HepG2 (cell line): ENCODE results near the gene CBLN3. TPM values are rescaled to one million over a fixed set of nuclear protein-coding genes. Genes with fewer than 3 reads are reported as not detected.

Experiments
- CC2D1A ChIP-seq: sonication (generic); formaldehyde crosslinking; IDR thresholded peaks from 2 replicates; pipeline ENCODE4 v1.8.1; 2023; ENCODE audit warnings: mild to moderate bottlenecking, missing genetic modification reagents
- FOSL2 ChIP-seq: sonication (generic); formaldehyde crosslinking; IDR thresholded peaks from 2 replicates; pipeline ENCODE4 v1.4.0; 2020; ENCODE audit warnings: missing genetic modification reagents
- FOXK2 ChIP-seq: fragments of 450-650 bp; IDR thresholded peaks from 2 replicates; pipeline ENCODE4 v1.6.1; 2016
- FOXO1 ChIP-seq: sonication (generic); formaldehyde crosslinking; IDR thresholded peaks from 2 replicates; pipeline ENCODE4 v1.4.0; 2020; ENCODE audit warnings: missing genetic modification reagents
- GPN1 ChIP-seq: sonication (generic); formaldehyde crosslinking; IDR thresholded peaks from 2 replicates; pipeline ENCODE4 v1.5.1; 2020; ENCODE audit warnings: missing genetic modification reagents, borderline replicate concordance
- GTF3A ChIP-seq: sonication (generic); formaldehyde crosslinking; conservative IDR thresholded peaks from 2 replicates; pipeline ENCODE4 v1.4.0; 2020; ENCODE audit warnings: mild to moderate bottlenecking, missing genetic modification reagents
- KDM3A ChIP-seq: IDR thresholded peaks from 2 replicates; pipeline ENCODE4 v1.6.1; 2018; ENCODE audit warnings: low read depth, missing compliant biosample characterization
- LCORL ChIP-seq, 2 experiments: fragments of 450-650 bp in 1 of 2; sonication (generic) in 1 of 2; formaldehyde crosslinking in 1 of 2; IDR thresholded peaks; 2 replicates each; pipeline versions ENCODE4 v1.5.0 to v1.6.1; 2017 to 2020; ENCODE audit warnings: antibody characterized with exemption in 1 of 2, missing genetic modification reagents in 1 of 2
- NFE2L2 ChIP-seq: fragments of 150-350 bp; IDR thresholded peaks from 2 replicates; pipeline ENCODE4 v1.6.1; 2014; ENCODE audit warnings: low read length
- RAD51 ChIP-seq: fragments of 450-650 bp; IDR thresholded peaks from 2 replicates; pipeline ENCODE4 v1.6.1; 2016; ENCODE audit warnings: borderline replicate concordance
- TAF1 ChIP-seq: sonication (generic); formaldehyde crosslinking; IDR thresholded peaks from 2 replicates; pipeline ENCODE4 v1.4.0; 2020; ENCODE audit warnings: missing genetic modification reagents
- TCF12 ChIP-seq, 2 experiments: fragments of 450-650 bp in 1 of 2; sonication (generic) in 1 of 2; formaldehyde crosslinking in 1 of 2; IDR thresholded peaks; 2 replicates each; pipeline versions ENCODE4 v1.6.1 to v1.8.0; 2017 to 2022; ENCODE audit warnings: antibody characterized with exemption in 1 of 2, mild to moderate bottlenecking in 1 of 2, missing genetic modification reagents in 1 of 2, moderate library complexity in 1 of 2
- TMF1 ChIP-seq: sonication (generic); formaldehyde crosslinking; IDR thresholded peaks from 2 replicates; pipeline ENCODE4 v1.8.1; 2022; ENCODE audit warnings: low read depth, missing genetic modification reagents
- U2AF1 ChIP-seq: fragments of 200-400 bp; formaldehyde crosslinking; optimal IDR thresholded peaks from 2 replicates; pipeline ENCODE3; 2017; ENCODE audit warnings: mild to moderate bottlenecking, low read depth, low read length
- ZBTB44 ChIP-seq: sonication (generic); formaldehyde crosslinking; IDR thresholded peaks from 2 replicates; pipeline ENCODE4 v1.4.0; 2020; ENCODE audit warnings: missing genetic modification reagents
- ZNF124 ChIP-seq: sonication (generic); formaldehyde crosslinking; IDR thresholded peaks from 2 replicates; pipeline ENCODE4 v1.4.0; 2020; ENCODE audit warnings: missing genetic modification reagents
- ZNF251 ChIP-seq: sonication (generic); formaldehyde crosslinking; IDR thresholded peaks from 2 replicates; pipeline ENCODE4 v1.9.0; 2021; ENCODE audit warnings: mild to moderate bottlenecking, missing genetic modification reagents
- ZNF264 ChIP-seq: sonication (generic); formaldehyde crosslinking; IDR thresholded peaks from 2 replicates; pipeline ENCODE4 v1.4.0; 2020; ENCODE audit warnings: missing genetic modification reagents
- ZNF354B ChIP-seq: sonication (generic); formaldehyde crosslinking; IDR thresholded peaks from 2 replicates; pipeline ENCODE4 v1.8.0; 2022; ENCODE audit warnings: mild to moderate bottlenecking, missing genetic modification reagents
- ZNF598 ChIP-seq: sonication (generic); formaldehyde crosslinking; IDR thresholded peaks from 2 replicates; pipeline ENCODE4 v1.5.1; 2020; ENCODE audit warnings: mild to moderate bottlenecking, missing genetic modification reagents, borderline replicate concordance
- ZNF674 ChIP-seq: sonication (generic); formaldehyde crosslinking; IDR thresholded peaks from 2 replicates; pipeline ENCODE4 v1.5.0; 2020; ENCODE audit warnings: low read depth, mild to moderate bottlenecking, missing genetic modification reagents
- ZNF777 ChIP-seq: sonication (generic); formaldehyde crosslinking; IDR thresholded peaks from 2 replicates; pipeline ENCODE4 v1.4.0; 2020; ENCODE audit warnings: missing genetic modification reagents
- polyA plus RNA-seq, 8 experiments: library from polyadenylated mRNA; depleted of rRNA in 3 of 8; stranded (reverse) in 7 of 8; unstranded in 1 of 8; fragments of >200 nt; fragmentation: Illumina TruSeq in 4 of 8; extraction: Trizol in 4 of 8; gene quantifications; 2 replicates each; pipeline versions ENCODE4 v1.2.1 to v1.2.3, GENCODE V29; 2011 to 2016; ENCODE audit warnings: low read depth in 4 of 8, missing spikeins in 1 of 8, mixed read lengths in 1 of 8; ENCODE audit not compliant: insufficient read depth in 1 of 8
- total RNA-seq, 5 experiments: library from RNA; depleted of rRNA; stranded (reverse); fragments of >200 nt; fragmentation: Illumina TruSeq; extraction: Trizol; gene quantifications; 2 replicates each; pipeline ENCODE4 v1.2.3, GENCODE V29; 2016; ENCODE audit warnings: low read depth in 1 of 5
- TF ChIP-seq, protein P1 (sequence below): IDR thresholded peaks from 2 replicates; pipeline ENCODE4 v1.6.1; 2016; ENCODE audit warnings: missing compliant biosample characterization, missing genetic modification reagents, borderline replicate concordance
- TF ChIP-seq, protein P2 (sequence below): sonication (generic); formaldehyde crosslinking; IDR thresholded peaks from 2 replicates; pipeline ENCODE4 v1.5.1; 2020; ENCODE audit warnings: mild to moderate bottlenecking, missing genetic modification reagents
- TF ChIP-seq, protein P3 (sequence below): sonication (generic); formaldehyde crosslinking; conservative IDR thresholded peaks from 2 replicates; pipeline ENCODE4 v1.4.0; 2020; ENCODE audit warnings: missing genetic modification reagents

The CBLN3 gene
- total and polyA plus RNA-seq, 2 of the 13 experiments (the other 11 are each of a cell fraction or from before 2014, with no cell fraction given) = 0.66 to 0.98 TPM

DNA sequence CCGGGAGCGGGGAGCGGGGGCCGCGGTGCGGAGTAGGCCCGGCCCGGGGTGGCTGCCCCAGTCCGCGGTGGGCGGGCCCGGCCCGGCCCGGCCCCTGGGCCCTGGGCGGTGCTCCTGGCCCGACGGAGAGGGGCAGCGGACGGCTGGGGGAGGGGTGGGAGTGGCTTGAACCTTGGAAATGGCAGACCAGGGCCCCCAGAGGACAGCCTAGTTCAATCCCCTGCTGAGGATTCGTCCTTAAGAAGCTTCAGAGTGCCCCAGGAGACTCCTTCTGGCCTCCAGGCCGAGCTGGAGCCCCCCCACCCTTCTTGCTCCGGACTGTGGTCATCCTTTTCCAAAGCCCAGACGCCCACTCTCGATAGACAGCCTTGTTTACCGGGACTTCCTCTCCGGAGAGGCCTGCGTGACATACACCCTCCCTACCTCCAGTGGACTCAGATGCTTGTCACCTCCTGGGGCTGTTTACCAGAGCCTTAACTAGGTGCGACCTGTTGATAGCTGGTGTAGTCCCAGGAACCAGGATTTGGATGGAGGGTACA lies 744 bp upstream of the CBLN3 start (continued):
- TF ChIP-seq ZNF264 (CRISPR knock-in tag) (0 out of 2 replicates have a peak, but pooled peaks have one; percentile 7), KDM3A (CRISPR knock-in tag) (no peak; the same call in 1 of the 2 replicates), U2AF1 (peak; percentile 23), ZNF598 (no peak), FOSL2 (CRISPR knock-in tag) (peak; percentile 44; the same call in 1 of the 2 replicates), CC2D1A (CRISPR knock-in tag) (peak; percentile 76; the same call in 1 of the 2 replicates), ZNF674 (CRISPR knock-in tag) (no peak), GPN1 (CRISPR knock-in tag) (peak; percentile 14; the same call in 1 of the 2 replicates), FOXK2 (peak; percentile 50; the same call in 1 of the 2 replicates), GTF3A (no peak), TCF12 (IDR thresholded peaks at IDR 0.05) (no peak), TCF12 (CRISPR knock-in tag; IDR thresholded peaks at IDR 0.05) (0 out of 2 replicates have a peak, but pooled peaks have one; percentile 19), FOXO1 (CRISPR knock-in tag) (peak; percentile 68; the same call in 1 of the 2 replicates), ZNF251 (CRISPR knock-in tag) (peak; percentile 13; the same call in 1 of the 2 replicates), TMF1 (peak; percentile 84; the same call in 1 of the 2 replicates), NFE2L2 (no peak), RAD51 (no peak), TAF1 (CRISPR knock-in tag) (no peak), ZBTB44 (CRISPR knock-in tag) (no peak), ZNF777 (CRISPR knock-in tag) (peak; percentile 94), ZNF354B (peak; percentile 73; the same call in 1 of the 2 replicates), ZNF124 (CRISPR knock-in tag) (no peak), LCORL (IDR thresholded peaks at IDR 0.05) (no peak), LCORL (CRISPR knock-in tag; IDR thresholded peaks at IDR 0.05) (0 out of 2 replicates have a peak, but pooled peaks have one; percentile 15)
- TF ChIP-seq, protein P1, sequence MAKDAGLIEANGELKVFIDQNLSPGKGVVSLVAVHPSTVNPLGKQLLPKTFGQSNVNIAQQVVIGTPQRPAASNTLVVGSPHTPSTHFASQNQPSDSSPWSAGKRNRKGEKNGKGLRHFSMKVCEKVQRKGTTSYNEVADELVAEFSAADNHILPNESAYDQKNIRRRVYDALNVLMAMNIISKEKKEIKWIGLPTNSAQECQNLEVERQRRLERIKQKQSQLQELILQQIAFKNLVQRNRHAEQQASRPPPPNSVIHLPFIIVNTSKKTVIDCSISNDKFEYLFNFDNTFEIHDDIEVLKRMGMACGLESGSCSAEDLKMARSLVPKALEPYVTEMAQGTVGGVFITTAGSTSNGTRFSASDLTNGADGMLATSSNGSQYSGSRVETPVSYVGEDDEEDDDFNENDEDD (CRISPR knock-in tag) = no peak
- TF ChIP-seq, protein P2, sequence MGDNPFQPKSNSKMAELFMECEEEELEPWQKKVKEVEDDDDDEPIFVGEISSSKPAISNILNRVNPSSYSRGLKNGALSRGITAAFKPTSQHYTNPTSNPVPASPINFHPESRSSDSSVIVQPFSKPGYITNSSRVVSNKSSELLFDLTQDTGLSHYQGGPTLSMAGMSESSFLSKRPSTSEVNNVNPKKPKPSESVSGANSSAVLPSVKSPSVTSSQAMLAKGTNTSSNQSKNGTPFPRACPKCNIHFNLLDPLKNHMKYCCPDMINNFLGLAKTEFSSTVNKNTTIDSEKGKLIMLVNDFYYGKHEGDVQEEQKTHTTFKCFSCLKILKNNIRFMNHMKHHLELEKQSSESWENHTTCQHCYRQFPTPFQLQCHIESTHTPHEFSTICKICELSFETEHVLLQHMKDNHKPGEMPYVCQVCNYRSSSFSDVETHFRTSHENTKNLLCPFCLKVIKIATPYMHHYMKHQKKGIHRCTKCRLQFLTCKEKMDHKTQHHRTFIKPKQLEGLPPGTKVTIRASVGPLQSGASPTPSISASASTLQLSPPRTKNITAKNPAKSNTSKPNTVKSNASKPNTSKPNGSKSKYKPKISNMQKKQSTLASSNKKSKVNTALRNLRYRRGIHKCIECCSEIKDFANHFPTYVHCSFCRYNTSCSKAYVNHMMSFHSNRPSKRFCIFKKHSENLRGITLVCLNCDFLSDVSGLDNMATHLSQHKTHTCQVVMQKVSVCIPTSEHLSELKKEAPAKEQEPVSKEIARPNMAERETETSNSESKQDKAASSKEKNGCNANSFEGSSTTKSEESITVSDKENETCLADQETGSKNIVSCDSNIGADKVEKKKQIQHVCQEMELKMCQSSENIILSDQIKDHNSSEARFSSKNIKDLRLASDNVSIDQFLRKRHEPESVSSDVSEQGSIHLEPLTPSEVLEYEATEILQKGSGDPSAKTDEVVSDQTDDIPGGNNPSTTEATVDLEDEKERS = no peak
- TF ChIP-seq, protein P3, sequence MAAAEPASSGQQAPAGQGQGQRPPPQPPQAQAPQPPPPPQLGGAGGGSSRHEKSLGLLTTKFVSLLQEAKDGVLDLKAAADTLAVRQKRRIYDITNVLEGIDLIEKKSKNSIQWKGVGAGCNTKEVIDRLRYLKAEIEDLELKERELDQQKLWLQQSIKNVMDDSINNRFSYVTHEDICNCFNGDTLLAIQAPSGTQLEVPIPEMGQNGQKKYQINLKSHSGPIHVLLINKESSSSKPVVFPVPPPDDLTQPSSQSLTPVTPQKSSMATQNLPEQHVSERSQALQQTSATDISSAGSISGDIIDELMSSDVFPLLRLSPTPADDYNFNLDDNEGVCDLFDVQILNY (CRISPR knock-in tag) = 0 out of 2 replicates have a peak, but pooled peaks have one; percentile 35
